K562 (cell line): ENCODE results near the gene TMEM184C. TPM values are rescaled to one million over a fixed set of nuclear protein-coding genes. Genes with fewer than 3 reads are reported as not detected.

ENCODE experiments used
- ADNP ChIP-seq: fragments of 200-800 bp; sonication (Bioruptor generic); IDR thresholded peaks from 2 replicates; pipeline ENCODE4 v1.6.1; 2016; ENCODE audit warnings: missing genetic modification characterization, missing compliant biosample characterization
- BHLHE40 ChIP-seq: IDR thresholded peaks from 2 replicates; pipeline ENCODE4 v1.6.1; 2011; ENCODE audit warnings: low read length, improper control_type of control experiment
- CCAR2 ChIP-seq: fragments of 200-400 bp; formaldehyde crosslinking; IDR thresholded peaks from 2 replicates; pipeline ENCODE4 v1.6.1; 2017; ENCODE audit warnings: mild to moderate bottlenecking, low read depth, low read length
- HDAC8 ChIP-seq: fragments of 450-650 bp; IDR thresholded peaks from 2 replicates; pipeline ENCODE4 v1.6.1; 2016; ENCODE audit warnings: mild to moderate bottlenecking, missing genetic modification characterization, moderate library complexity, missing compliant biosample characterization
- RCOR1 ChIP-seq, 2 experiments: IDR thresholded peaks; 2 replicates each; pipeline ENCODE4 v1.6.1; 2012; ENCODE audit warnings: low read depth in 2 of 2, low read length in 2 of 2, borderline replicate concordance in 1 of 2, improper control_type of control experiment in 1 of 2
- STAT5A ChIP-seq: IDR thresholded peaks from 2 replicates; pipeline ENCODE4 v1.6.1; 2012; ENCODE audit warnings: low read length, inconsistent platforms, borderline replicate concordance
- ZFPM2 ChIP-seq: fragments of 250-450 bp; sonication (Bioruptor Pico); IDR thresholded peaks from 2 replicates; pipeline ENCODE4 v1.5.1; 2022; ENCODE audit warnings: mild to moderate bottlenecking
- polyA plus RNA-seq, 8 experiments: library from polyadenylated mRNA; depleted of rRNA in 4 of 8; stranded (reverse) in 5 of 8; unstranded in 3 of 8; fragments of >200 nt; fragmentation: Nextera tagmentation in 2 of 8; fragmentation: Illumina TruSeq in 1 of 8; extraction: Ambion mirVana in 2 of 8; extraction: Trizol in 1 of 8; gene quantifications; 2 replicates each; pipeline versions ENCODE4 v1.2.1 to v1.2.3, GENCODE V29; 2011 to 2014; ENCODE audit warnings: inconsistent platforms in 1 of 8, missing spikeins in 1 of 8
- total RNA-seq, 7 experiments: library from RNA; depleted of rRNA in 6 of 7; stranded (reverse); fragments of >200 nt in 6 of 7; fragmentation: Illumina TruSeq in 2 of 7; extraction: Trizol in 2 of 7; gene quantifications; 2 replicates each; pipeline versions ENCODE4 v1.2.1 to v1.2.3, GENCODE V29; 2011 to 2021; ENCODE audit warnings: low replicate concordance in 1 of 7
- TF ChIP-seq, protein P1 (sequence below): sonication (generic); formaldehyde crosslinking; IDR thresholded peaks from 2 replicates; pipeline ENCODE4 v1.8.0; 2022; ENCODE audit warnings: missing genetic modification reagents, mild to moderate bottlenecking, moderate library complexity, borderline replicate concordance
- TF ChIP-seq, protein P2 (sequence below): fragments of 250-450 bp; sonication (Bioruptor Pico); IDR thresholded peaks from 2 replicates; pipeline ENCODE4 v1.4.0; 2020

Gene TMEM184C
- total and polyA plus RNA-seq, 9 of the 15 experiments (the other 6 are each of a cell fraction or from before 2014, with no cell fraction given): 3.9 to 24.2 (median 18.2) TPM

GRCh38 chr4:147683717-147684700 lies 66.8 kb downstream of the TMEM184C start, which contains the start of gene PRMT9 (continued):
- TF ChIP-seq ADNP (no peak), BHLHE40 (peak; percentile 72), ZFPM2 (CRISPR knock-in tag) (no peak), CCAR2 (no peak), HDAC8 (no peak), STAT5A (no peak), RCOR1 (IDR thresholded peaks at IDR 0.05; ENCODE audit: borderline replicate concordance in 1 of 2, low read depth in 2 of 2, low read length in 2 of 2) (no peak)
- TF ChIP-seq, protein P1, sequence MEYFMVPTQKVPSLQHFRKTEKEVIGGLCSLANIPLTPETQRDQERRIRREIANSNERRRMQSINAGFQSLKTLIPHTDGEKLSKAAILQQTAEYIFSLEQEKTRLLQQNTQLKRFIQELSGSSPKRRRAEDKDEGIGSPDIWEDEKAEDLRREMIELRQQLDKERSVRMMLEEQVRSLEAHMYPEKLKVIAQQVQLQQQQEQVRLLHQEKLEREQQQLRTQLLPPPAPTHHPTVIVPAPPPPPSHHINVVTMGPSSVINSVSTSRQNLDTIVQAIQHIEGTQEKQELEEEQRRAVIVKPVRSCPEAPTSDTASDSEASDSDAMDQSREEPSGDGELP (CRISPR knock-in tag): peak; percentile 77; the same call in 1 of the 2 replicates
- TF ChIP-seq, protein P2, sequence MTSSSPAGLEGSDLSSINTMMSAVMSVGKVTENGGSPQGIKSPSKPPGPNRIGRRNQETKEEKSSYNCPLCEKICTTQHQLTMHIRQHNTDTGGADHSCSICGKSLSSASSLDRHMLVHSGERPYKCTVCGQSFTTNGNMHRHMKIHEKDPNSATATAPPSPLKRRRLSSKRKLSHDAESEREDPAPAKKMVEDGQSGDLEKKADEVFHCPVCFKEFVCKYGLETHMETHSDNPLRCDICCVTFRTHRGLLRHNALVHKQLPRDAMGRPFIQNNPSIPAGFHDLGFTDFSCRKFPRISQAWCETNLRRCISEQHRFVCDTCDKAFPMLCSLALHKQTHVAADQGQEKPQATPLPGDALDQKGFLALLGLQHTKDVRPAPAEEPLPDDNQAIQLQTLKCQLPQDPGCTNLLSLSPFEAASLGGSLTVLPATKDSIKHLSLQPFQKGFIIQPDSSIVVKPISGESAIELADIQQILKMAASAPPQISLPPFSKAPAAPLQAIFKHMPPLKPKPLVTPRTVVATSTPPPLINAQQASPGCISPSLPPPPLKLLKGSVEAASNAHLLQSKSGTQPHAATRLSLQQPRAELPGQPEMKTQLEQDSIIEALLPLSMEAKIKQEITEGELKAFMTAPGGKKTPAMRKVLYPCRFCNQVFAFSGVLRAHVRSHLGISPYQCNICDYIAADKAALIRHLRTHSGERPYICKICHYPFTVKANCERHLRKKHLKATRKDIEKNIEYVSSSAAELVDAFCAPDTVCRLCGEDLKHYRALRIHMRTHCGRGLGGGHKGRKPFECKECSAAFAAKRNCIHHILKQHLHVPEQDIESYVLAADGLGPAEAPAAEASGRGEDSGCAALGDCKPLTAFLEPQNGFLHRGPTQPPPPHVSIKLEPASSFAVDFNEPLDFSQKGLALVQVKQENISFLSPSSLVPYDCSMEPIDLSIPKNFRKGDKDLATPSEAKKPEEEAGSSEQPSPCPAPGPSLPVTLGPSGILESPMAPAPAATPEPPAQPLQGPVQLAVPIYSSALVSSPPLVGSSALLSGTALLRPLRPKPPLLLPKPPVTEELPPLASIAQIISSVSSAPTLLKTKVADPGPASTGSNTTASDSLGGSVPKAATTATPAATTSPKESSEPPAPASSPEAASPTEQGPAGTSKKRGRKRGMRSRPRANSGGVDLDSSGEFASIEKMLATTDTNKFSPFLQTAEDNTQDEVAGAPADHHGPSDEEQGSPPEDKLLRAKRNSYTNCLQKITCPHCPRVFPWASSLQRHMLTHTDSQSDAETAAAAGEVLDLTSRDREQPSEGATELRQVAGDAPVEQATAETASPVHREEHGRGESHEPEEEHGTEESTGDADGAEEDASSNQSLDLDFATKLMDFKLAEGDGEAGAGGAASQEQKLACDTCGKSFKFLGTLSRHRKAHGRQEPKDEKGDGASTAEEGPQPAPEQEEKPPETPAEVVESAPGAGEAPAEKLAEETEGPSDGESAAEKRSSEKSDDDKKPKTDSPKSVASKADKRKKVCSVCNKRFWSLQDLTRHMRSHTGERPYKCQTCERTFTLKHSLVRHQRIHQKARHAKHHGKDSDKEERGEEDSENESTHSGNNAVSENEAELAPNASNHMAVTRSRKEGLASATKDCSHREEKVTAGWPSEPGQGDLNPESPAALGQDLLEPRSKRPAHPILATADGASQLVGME (CRISPR knock-in tag): no peak
